B cell (primary cell): Measurements from ENCODE around the gene S1PR3.

Source experiments
- CTCF ChIP-seq: fragments of 200-600 bp; IDR thresholded peaks from one replicate; pipeline ENCODE4 v1.8.0; 2022; ENCODE audit warnings: antibody characterized with exemption, mild to moderate bottlenecking
- EZH2 ChIP-seq: IDR thresholded peaks from 2 replicates; pipeline ENCODE4 v1.6.1; 2012; ENCODE audit warnings: borderline replicate concordance, low read depth, mild to moderate bottlenecking, moderate library complexity, low read length; ENCODE audit not compliant: insufficient read depth, poor library complexity, severe bottlenecking

GRCh38 chr9:89023740-89024139 lies 32.5 kb downstream of the S1PR3 start:
- no peak for TF ChIP-seq CTCF
- no peak for TF ChIP-seq EZH2
